ENCODE measurements around the gene IFNAR1. TPM values are rescaled to one million over a fixed set of nuclear protein-coding genes. Genes with fewer than 3 reads are reported as not detected.

Gene IFNAR1
- total RNA-seq, 3 donors from 2014 or later = 21.1 to 33.9 (median 30.8) TPM

GRCh38 chr21:33299181-33299752 lies 25.5 kb upstream of the IFNAR1 start:
- DNase-seq (peak; percentile 18), ATAC-seq (peak; percentile 82 to 85)
- Mint-ChIP-seq H3K4me1 (ENCODE audit: low read depth) (peaks cover 46% of the 10 kb centered on the region), H3K9me3 (no peaks in the 10 kb centered on the region), H3K36me3 (ENCODE audit: insufficient read depth) (peaks cover 11% of the 10 kb centered on the region), H3K4me3 (peak overlapping the region; percentile 53), H3K27me3 (ENCODE audit: low read depth) (no peaks in the 10 kb centered on the region)

DNA sequence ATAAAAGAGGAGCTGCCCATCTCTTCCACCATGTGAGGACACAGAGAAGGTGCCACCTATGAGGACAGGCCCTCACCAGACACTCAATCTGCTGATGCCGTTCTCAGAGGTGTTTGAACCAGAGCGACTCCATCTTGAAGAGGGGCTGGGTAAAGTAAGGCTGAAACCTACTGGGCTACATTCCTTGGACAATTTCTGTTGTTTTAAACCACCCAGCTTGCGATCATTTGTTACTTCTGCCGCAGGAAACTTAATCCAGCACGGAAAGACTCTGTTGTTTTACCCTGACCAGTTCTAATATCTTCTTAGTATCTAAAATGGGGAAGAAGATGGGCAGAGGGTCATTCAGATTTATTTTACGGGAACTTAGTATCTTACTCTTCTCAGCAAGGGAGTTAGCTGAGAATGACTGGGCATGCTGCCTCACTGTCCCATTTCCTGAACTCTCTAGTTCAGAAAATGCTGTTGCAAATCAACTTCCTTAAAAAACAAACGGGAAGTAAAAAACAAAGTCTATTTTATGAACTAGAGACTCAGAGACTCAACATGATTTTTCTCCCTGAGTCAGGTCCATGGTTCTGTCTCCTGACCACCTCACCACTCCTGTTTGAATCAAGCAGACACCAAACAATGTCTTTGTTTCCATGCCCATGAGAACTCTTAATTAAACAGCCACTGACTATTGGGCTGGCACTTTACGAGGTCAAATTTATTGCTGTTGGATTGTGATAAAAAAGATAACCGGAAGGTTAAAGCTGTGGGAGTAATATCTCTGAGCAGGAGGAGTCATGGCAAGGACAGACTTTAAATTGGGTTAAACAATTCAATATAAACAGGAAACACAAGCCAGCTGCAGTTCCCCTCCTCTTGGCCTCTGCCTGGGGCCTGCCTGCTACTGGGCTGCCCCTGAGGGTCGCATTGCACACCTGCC lies 23.8 kb upstream of the IFNAR1 start:
- ATAC-seq = no peak
- DNase-seq = no peak
- Mint-ChIP-seq H3K36me3 (ENCODE audit: insufficient read depth) (peaks cover 5% of the 10 kb centered on the region), H3K27me3 (ENCODE audit: low read depth) (no peaks in the 10 kb centered on the region), H3K4me3 (no peak overlapping the region), H3K9me3 (no peaks in the 10 kb centered on the region), H3K4me1 (ENCODE audit: low read depth) (peaks cover 50% of the 10 kb centered on the region)

- H3K4me1 Mint-ChIP-seq (ENCODE audit: low read depth) = peaks cover 50% of the 10 kb centered on the region
- ATAC-seq (no peak), DNase-seq (no peak)
- H3K27me3 Mint-ChIP-seq (ENCODE audit: low read depth) = no peaks in the 10 kb centered on the region
- no peaks in the 10 kb centered on the region for H3K9me3 Mint-ChIP-seq
- H3K4me3 Mint-ChIP-seq = no peak overlapping the region
- peaks cover 5% of the 10 kb centered on the region for H3K36me3 Mint-ChIP-seq (ENCODE audit: insufficient read depth)
Measured at GRCh38 chr21:33301632-33302002, 23.2 kb upstream of the IFNAR1 start.

- ATAC-seq (no peak), DNase-seq (no peak)
- H3K9me3 Mint-ChIP-seq = no peaks in the 10 kb centered on the region
- H3K4me3 Mint-ChIP-seq = no peak overlapping the region
- H3K36me3 Mint-ChIP-seq (ENCODE audit: insufficient read depth) = peaks cover 4% of the 10 kb centered on the region
- no peaks in the 10 kb centered on the region for H3K27me3 Mint-ChIP-seq (ENCODE audit: low read depth)
- peaks cover 50% of the 10 kb centered on the region for H3K4me1 Mint-ChIP-seq (ENCODE audit: low read depth)
Measured at GRCh38 chr21:33302055-33302454, 22.7 kb upstream of the IFNAR1 start.

GRCh38 chr21:33302796-33303195 lies 22.0 kb upstream of the IFNAR1 start:
- no peaks in the 10 kb centered on the region for H3K27me3 Mint-ChIP-seq (ENCODE audit: low read depth)
- H3K36me3 Mint-ChIP-seq (ENCODE audit: insufficient read depth) = peaks cover 2% of the 10 kb centered on the region
- no peak overlapping the region for H3K4me3 Mint-ChIP-seq
- DNase-seq = no peak
- no peaks in the 10 kb centered on the region for H3K9me3 Mint-ChIP-seq
- peaks cover 47% of the 10 kb centered on the region for H3K4me1 Mint-ChIP-seq (ENCODE audit: low read depth)
- no peak for ATAC-seq

DNA sequence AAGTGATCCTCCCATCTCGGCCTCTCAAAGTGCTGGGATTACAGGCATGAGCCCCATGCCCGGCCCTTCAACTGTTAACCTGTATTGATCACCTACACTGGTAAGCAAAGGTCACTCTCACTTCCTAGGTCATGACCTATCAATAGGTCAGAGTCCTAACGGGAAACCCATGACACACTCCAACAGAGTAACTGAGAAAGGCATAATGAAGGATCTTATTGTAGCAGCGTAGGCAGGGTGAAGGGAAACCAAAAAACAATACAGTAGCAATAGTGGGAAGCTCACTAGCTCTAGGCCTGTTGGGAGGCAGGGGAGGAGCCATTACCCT lies 19.5 kb upstream of the IFNAR1 start:
- Mint-ChIP-seq H3K36me3 (ENCODE audit: insufficient read depth) (no peaks in the 10 kb centered on the region), H3K27me3 (ENCODE audit: low read depth) (no peaks in the 10 kb centered on the region), H3K9me3 (peaks cover 4% of the 10 kb centered on the region), H3K4me3 (no peak overlapping the region), H3K4me1 (ENCODE audit: low read depth) (peaks cover 36% of the 10 kb centered on the region)
- ATAC-seq (no peak), DNase-seq (no peak)

DNA sequence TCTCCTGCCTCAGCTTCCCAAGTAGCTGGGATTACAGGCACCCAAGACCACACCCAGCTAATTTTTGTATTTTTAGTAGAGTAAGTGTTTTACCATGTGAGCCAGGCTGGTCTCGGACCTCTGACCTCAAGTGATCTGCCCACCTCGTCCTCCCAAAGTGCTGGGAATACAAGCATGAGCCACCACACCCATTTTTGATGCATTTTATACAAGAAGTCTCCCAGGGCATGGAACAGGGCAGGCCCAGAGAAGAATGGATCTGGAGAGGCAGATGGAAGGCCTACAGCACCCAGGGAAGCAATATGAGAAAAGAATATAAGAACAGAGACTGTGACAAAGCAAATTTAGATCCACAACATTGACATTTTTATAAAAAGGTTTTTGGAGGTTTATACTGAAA lies 18.8 kb upstream of the IFNAR1 start:
- H3K4me1 Mint-ChIP-seq (ENCODE audit: low read depth) = peaks cover 30% of the 10 kb centered on the region
- H3K36me3 Mint-ChIP-seq (ENCODE audit: insufficient read depth) = no peaks in the 10 kb centered on the region
- no peak for ATAC-seq
- H3K27me3 Mint-ChIP-seq (ENCODE audit: low read depth) = no peaks in the 10 kb centered on the region
- no peak for DNase-seq
- peaks cover 4% of the 10 kb centered on the region for H3K9me3 Mint-ChIP-seq
- no peak overlapping the region for H3K4me3 Mint-ChIP-seq

DNA sequence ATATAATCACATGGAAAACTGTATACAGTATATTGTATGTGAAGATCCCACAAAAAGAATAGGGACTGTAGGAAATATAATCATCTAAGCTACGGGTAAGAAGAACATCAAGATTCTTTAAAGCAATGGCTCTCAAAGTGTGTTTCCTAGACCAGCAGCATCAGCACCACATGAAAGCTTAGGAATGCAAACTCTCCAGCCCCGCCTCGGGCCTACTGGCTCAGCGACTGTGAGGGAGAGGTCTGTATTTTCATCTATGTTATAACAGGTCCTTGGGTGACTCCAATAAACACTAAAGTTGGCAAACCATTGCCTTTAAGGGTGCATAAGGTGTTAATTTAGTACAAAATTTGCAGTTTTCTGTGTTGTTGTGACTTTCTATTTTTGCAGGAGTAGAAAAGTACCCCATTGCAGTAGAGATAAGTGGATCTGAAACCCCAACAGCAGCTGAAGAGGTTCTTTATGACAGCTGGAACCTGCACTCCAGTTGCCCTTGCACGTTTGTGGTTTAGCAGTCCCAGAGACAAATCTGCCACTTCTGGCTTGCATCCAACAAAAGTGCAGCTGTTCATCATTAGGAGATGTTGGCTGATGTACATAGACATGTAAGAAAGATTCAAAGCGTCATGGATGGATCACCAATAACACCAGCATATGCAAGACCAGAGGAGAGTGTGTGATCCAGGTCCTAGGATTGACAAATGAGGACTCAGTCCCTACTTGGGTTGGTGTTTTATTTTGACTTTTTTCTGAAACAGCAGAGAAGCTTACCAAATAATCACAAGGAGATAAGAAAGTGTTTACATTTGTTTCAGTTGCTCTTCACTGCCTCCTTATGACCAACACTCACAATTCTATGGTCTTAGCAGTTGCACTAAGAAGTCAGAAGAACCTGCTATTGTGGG lies 15.9 kb upstream of the IFNAR1 start:
- Mint-ChIP-seq H3K9me3 (peaks cover 9% of the 10 kb centered on the region), H3K36me3 (ENCODE audit: insufficient read depth) (no peaks in the 10 kb centered on the region), H3K4me1 (ENCODE audit: low read depth) (peaks cover 19% of the 10 kb centered on the region), H3K27me3 (ENCODE audit: low read depth) (no peaks in the 10 kb centered on the region), H3K4me3 (no peak overlapping the region)
- DNase-seq (no peak), ATAC-seq (peak in 1 of 2 donors; percentile 30)

GRCh38 chr21:33309778-33310177 lies 15.0 kb upstream of the IFNAR1 start:
- H3K4me3 Mint-ChIP-seq = no peak overlapping the region
- peaks cover 15% of the 10 kb centered on the region for H3K4me1 Mint-ChIP-seq (ENCODE audit: low read depth)
- peaks cover 9% of the 10 kb centered on the region for H3K9me3 Mint-ChIP-seq
- ATAC-seq (no peak), DNase-seq (no peak)
- no peaks in the 10 kb centered on the region for H3K27me3 Mint-ChIP-seq (ENCODE audit: low read depth)
- no peaks in the 10 kb centered on the region for H3K36me3 Mint-ChIP-seq (ENCODE audit: insufficient read depth)

GRCh38 chr21:33312121-33312520 lies 12.6 kb upstream of the IFNAR1 start:
- Mint-ChIP-seq H3K9me3 (peaks cover 9% of the 10 kb centered on the region), H3K4me1 (ENCODE audit: low read depth) (peaks cover 12% of the 10 kb centered on the region), H3K4me3 (no peak overlapping the region), H3K27me3 (ENCODE audit: low read depth) (no peaks in the 10 kb centered on the region), H3K36me3 (ENCODE audit: insufficient read depth) (no peaks in the 10 kb centered on the region)
- DNase-seq = no peak
- ATAC-seq = no peak

GRCh38 chr21:33313183-33313582 lies 11.6 kb upstream of the IFNAR1 start:
- H3K4me1 Mint-ChIP-seq (ENCODE audit: low read depth) = peaks cover 8% of the 10 kb centered on the region
- no peaks in the 10 kb centered on the region for H3K36me3 Mint-ChIP-seq (ENCODE audit: insufficient read depth)
- peaks cover 9% of the 10 kb centered on the region for H3K9me3 Mint-ChIP-seq
- no peak for ATAC-seq
- H3K27me3 Mint-ChIP-seq (ENCODE audit: low read depth) = no peaks in the 10 kb centered on the region
- no peak for DNase-seq
- H3K4me3 Mint-ChIP-seq = no peak overlapping the region

GRCh38 chr21:33313611-33314010 lies 11.2 kb upstream of the IFNAR1 start:
- Mint-ChIP-seq H3K4me1 (ENCODE audit: low read depth) (peaks cover 5% of the 10 kb centered on the region), H3K27me3 (ENCODE audit: low read depth) (no peaks in the 10 kb centered on the region), H3K4me3 (no peak overlapping the region), H3K9me3 (peaks cover 9% of the 10 kb centered on the region), H3K36me3 (ENCODE audit: insufficient read depth) (no peaks in the 10 kb centered on the region)
- ATAC-seq = no peak
- no peak for DNase-seq

DNA sequence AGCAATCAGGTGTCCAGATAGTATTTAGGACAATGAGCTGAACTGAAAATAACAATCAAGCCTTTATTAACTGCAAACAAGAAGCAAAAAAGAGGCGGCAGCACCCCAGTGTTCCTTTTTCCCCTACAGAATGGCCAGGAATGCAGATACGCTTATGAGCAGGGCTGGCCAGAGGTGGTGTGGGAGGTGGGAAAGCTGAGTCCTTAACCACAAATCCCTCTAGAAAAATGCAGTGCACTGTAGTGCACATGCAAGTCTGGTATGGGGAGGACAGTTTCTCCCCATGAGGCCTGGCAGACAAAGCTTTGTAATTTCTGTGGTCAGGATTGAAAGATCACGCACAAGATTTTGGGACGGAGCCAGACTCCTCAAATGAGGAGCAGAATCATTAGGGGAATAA lies 10.7 kb upstream of the IFNAR1 start:
- no peak for DNase-seq
- no peaks in the 10 kb centered on the region for H3K36me3 Mint-ChIP-seq (ENCODE audit: insufficient read depth)
- ATAC-seq = no peak
- H3K27me3 Mint-ChIP-seq (ENCODE audit: low read depth) = no peaks in the 10 kb centered on the region
- no peak overlapping the region for H3K4me3 Mint-ChIP-seq
- H3K9me3 Mint-ChIP-seq = peaks cover 9% of the 10 kb centered on the region
- peaks cover under 1% of the 10 kb centered on the region for H3K4me1 Mint-ChIP-seq (ENCODE audit: low read depth)

DNA sequence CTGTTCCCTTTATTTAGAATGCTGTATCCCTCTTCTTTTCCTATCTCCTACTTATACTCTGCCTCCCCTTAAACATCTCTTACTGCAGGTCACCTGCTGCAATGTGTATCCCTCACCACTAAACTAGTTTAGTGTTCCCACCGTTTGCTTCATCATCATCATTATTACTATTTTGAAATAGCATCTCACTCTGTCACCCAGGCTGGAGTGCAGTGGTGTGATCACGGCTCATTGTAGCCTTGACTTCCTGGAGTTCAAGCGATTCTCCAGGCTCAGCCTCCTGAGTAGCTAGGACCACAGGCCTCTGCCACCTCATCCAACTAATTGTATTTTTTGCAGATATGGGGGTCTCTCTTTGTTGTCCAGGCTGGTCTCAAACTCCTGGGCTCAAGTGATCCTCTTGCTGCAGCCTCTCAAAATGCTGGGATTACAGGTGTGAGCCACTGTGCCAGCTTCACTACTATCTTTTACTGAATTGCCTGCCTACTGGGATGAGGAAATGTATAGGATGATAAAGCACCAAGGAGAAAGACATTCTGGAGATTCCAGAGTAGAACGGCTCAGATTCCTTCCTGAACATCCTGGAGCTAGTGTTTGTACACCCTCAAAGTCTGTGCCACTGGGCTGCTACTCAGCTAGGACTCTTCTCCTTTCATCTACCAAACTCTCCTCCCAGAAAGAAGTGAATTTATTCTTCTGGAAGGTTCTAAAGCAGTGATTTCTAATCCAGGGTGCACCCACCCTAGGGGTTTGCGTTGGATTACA lies 8.6 kb upstream of the IFNAR1 start:
- H3K4me3 Mint-ChIP-seq = no peak overlapping the region
- H3K27me3 Mint-ChIP-seq (ENCODE audit: low read depth) = no peaks in the 10 kb centered on the region
- H3K36me3 Mint-ChIP-seq (ENCODE audit: insufficient read depth) = no peaks in the 10 kb centered on the region
- DNase-seq (no peak), ATAC-seq (no peak)
- H3K9me3 Mint-ChIP-seq = peaks cover 5% of the 10 kb centered on the region
- no peaks in the 10 kb centered on the region for H3K4me1 Mint-ChIP-seq (ENCODE audit: low read depth)

All from activated T-cell treated with anti-CD3 and anti-CD28 coated beads, Interleukin-2, amount 50 U/mL, for 4 hours (primary cell).